DLD1 (cell line): ENCODE measurements around the gene VWC2.

Source experiments
- in situ Hi-C: cut with HindIII; loops from 2 replicates; pipeline ENCODE4 v1.10.0; 2017; ENCODE audit warnings: low sequenced_read_pairs

The VWC2 gene

GRCh38 chr7:49927631-49928030 is 154.2 kb downstream of the VWC2 start:
- in situ Hi-C loops, result no loop called here

- in situ Hi-C loops, result no loop called here
Measured at GRCh38 chr7:49928787-49929186, 155.3 kb downstream of the VWC2 start.

GRCh38 chr7:49931627-49932026 is 158.2 kb downstream of the VWC2 start:
- in situ Hi-C loops, result no loop called here

- in situ Hi-C loops, result no loop called here
Measured at GRCh38 chr7:49937608-49938007, 164.2 kb downstream of the VWC2 start.
